HG03196 (cell line): ENCODE results near the gene DBF4.

Experiments
- ATAC-seq: cut with Tn5 transposase; IDR thresholded peaks from one replicate; pipeline ENCODE4 v1.9.1; 2021; ENCODE audit not compliant: unreplicated experiment

DBF4 gene

GRCh38 chr7:87948371-87948770 is 72.1 kb downstream of the DBF4 start:
- no peak for ATAC-seq
